Mammary epithelial cell (primary cell): ENCODE data around the gene MSH3.

Experiments
- CTCF ChIP-seq, 2 donors: IDR thresholded peaks in 1 of 2; conservative IDR thresholded peaks in 1 of 2; 2 replicates each; pipeline ENCODE4 v1.5.1; 2011 to 2012; ENCODE audit warnings: inconsistent platforms in 2 of 2, low read length in 2 of 2, mild to moderate bottlenecking in 2 of 2, control low read depth in 1 of 2, low read depth in 1 of 2; ENCODE audit not compliant: insufficient read depth in 1 of 2; ENCODE audit errors: extremely low read depth in 1 of 2
- EZH2 ChIP-seq: IDR thresholded peaks from 2 replicates; pipeline ENCODE4 v1.6.1; 2012; ENCODE audit warnings: low read length, inconsistent platforms, borderline replicate concordance

DNA sequence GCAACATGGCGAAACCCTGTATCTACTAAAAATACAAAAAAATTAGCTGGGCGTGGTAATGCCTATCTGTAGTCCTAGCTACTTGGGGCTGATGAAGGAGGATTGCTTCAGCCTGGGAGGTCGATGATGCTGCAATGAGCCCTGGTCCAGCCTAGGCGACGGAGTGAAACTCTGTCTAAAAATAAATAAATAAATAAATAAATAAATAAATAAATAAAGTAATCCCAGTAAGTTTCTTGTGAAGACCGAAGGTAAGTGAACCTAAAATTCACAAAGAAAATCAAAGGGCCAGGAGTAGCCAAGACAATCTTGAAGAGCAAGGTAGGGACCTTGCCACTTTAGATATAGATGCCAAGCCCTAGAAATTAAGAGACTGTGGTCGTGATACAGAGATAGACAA, 68.5 kb downstream of the MSH3 start:
- no peak for TF ChIP-seq CTCF (conservative IDR thresholded peaks at IDR 0.05 in 1 of 2, IDR thresholded peaks at IDR 0.05 in 1 of 2; ENCODE audit: extremely low read depth in 1 of 2, insufficient read depth in 1 of 2, low read depth in 1 of 2, low read length in 2 of 2)
- TF ChIP-seq EZH2 = no peak
